HG03060 (cell line): Measurements from ENCODE around the gene MAP3K10.

Experiments used
- ATAC-seq: cut with Tn5 transposase; IDR thresholded peaks from one replicate; pipeline ENCODE4 v1.9.1; 2021; ENCODE audit warnings: low read depth, moderate number of reproducible peaks; ENCODE audit not compliant: unreplicated experiment

Gene MAP3K10

GRCh38 chr19:40231544-40232424, 40.6 kb downstream of the MAP3K10 start:
- ATAC-seq: no peak

- ATAC-seq: no peak
Measured at GRCh38 chr19:40232479-40232878, 41.3 kb downstream of the MAP3K10 start.

- ATAC-seq: no peak
Measured at GRCh38 chr19:40232949-40233810, 42.0 kb downstream of the MAP3K10 start.

GRCh38 chr19:40233811-40234389, 42.7 kb downstream of the MAP3K10 start:
- no peak for ATAC-seq

- ATAC-seq: no peak
Measured at GRCh38 chr19:40234429-40235237, 43.4 kb downstream of the MAP3K10 start.

- no peak for ATAC-seq
Measured at GRCh38 chr19:40235238-40236025, 44.2 kb downstream of the MAP3K10 start.

- no peak for ATAC-seq
Measured at GRCh38 chr19:40236026-40236355, 44.8 kb downstream of the MAP3K10 start.

- ATAC-seq: no peak
Measured at GRCh38 chr19:40236366-40236765, 45.1 kb downstream of the MAP3K10 start.

GRCh38 chr19:40237791-40238190, 46.6 kb downstream of the MAP3K10 start:
- ATAC-seq: no peak

- no peak for ATAC-seq
Measured at GRCh38 chr19:40238775-40239174, 47.5 kb downstream of the MAP3K10 start.

GRCh38 chr19:40239415-40240226, 48.4 kb downstream of the MAP3K10 start:
- no peak for ATAC-seq

GRCh38 chr19:40240332-40240731, 49.1 kb downstream of the MAP3K10 start:
- no peak for ATAC-seq

- no peak for ATAC-seq
Measured at GRCh38 chr19:40241125-40241808, 50.0 kb downstream of the MAP3K10 start.

- no peak for ATAC-seq
Measured at GRCh38 chr19:40241809-40242384, 50.7 kb downstream of the MAP3K10 start.

GRCh38 chr19:40242480-40242879, 51.3 kb downstream of the MAP3K10 start:
- ATAC-seq: no peak

GRCh38 chr19:40243181-40243580, 52.0 kb downstream of the MAP3K10 start:
- no peak for ATAC-seq

GRCh38 chr19:40244579-40245317, 53.5 kb downstream of the MAP3K10 start:
- ATAC-seq: no peak
